Measurements from ENCODE around the gene NANOS2. TPM values are rescaled to one million over a fixed set of nuclear protein-coding genes. Genes with fewer than 3 reads are reported as not detected.
A peak's percentile ranks its signal among the peaks of the same experiment; 100 is the strongest.

Gene NANOS2
- polyA plus RNA-seq, 4 donors: not detected

DNA sequence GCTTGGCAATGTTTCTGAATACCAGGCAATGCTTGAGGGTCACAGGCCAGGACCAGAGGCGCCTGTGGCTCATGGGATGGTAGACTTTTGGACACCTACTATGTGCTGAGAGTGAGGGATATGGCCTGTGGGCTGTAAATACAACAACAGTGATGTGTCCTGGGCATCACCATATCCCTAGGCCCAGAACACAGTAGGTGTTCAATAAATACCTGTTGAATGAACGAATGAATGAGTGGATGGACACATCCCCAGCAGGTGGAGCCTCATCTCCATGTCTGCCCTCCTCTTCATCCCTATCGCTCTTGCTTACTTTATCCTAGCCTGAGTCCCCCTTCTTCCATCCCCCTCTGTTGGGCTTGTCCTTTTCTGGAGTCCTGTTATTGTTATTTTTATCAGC is 16.5 kb upstream of the NANOS2 start:
- DNase-seq (ENCODE audit: low read depth in 4 of 4, low spot score in 2 of 4): no peak

DNA sequence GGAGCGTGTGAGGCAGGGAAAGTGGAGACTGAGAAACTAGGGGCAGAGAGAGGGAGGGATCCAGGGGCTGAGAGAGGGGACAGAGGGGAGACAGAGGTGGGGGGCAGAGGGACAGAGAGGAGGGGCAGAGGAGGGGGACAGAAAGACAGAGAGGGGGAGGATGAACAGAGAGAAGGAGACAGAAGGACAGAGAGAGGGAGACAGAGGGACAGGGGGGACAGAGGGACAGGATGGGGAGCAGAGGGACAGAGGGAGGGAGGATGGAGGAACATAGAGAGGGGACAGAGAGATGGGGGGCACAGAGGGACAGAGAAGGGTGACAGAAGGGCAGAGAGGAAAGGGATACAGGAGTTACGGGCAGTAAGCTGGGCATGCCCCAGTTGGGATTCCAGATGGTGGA is 14.7 kb upstream of the NANOS2 start:
- DNase-seq (ENCODE audit: low read depth in 4 of 4, low spot score in 2 of 4): no peak

DNA sequence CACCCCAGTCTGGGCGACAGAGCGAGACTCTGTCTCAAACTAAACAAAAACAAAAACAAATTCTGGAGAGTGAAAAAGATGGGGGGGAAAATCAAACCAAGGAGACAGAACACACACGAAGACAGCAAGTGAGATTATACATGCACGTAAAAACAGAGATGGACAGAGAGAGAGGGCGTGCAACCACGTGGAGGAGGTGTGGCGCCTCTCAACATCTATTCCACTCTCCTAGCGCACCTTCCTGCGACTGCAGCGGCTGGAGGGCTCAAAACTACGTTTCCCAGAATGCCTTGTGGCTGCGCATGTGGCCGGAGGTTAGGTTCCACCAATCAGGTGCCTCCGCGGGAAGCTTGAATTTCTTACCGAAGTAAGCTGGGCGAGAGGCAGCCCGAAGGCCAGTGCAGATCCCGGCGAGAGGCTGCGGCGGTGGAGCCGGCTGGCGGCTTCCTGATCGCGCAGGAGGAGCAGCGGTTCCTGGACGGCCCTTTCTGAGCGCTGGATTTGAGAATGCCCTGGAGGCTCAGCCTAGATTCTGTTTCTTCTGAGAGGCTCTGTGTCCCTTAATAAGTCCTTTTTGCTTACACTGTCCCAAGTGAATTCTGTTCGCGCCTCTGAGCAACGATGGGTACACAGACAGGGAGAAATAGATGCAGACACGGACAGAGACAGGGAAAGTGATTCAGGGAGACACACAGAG is 13.1 kb upstream of the NANOS2 start:
- DNase-seq (ENCODE audit: low read depth in 4 of 4, low spot score in 2 of 4): peak; percentile 47 to 79 (median 66)

DNA sequence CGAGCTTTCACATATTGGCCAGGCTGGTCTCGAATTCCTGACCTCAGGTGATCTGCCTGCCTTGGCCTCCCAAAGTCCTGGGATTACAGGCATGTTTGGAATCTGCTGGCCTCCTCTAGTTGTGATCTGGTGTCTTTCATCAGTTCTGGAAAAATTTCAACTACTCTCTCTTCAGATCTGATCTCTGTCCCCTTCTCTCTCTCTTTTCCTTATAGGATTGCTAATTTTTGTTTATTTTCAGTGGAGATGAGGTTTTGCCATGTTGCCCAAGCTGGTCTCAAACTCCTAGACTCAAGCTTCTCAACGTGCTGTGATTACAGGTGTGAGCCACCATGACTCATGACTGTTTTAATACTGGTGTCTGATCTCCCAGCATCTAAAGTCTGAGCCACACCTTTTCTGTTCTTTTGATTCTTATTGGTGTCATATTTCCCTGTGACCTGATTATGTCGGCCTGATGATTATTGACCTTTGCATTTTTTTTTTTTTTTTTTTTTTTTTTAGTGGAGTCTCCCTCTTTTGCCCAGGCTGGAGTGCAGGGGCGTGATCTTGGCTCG is 10.4 kb upstream of the NANOS2 start:
- no peak for DNase-seq (ENCODE audit: low read depth in 4 of 4, low spot score in 2 of 4)

DNA sequence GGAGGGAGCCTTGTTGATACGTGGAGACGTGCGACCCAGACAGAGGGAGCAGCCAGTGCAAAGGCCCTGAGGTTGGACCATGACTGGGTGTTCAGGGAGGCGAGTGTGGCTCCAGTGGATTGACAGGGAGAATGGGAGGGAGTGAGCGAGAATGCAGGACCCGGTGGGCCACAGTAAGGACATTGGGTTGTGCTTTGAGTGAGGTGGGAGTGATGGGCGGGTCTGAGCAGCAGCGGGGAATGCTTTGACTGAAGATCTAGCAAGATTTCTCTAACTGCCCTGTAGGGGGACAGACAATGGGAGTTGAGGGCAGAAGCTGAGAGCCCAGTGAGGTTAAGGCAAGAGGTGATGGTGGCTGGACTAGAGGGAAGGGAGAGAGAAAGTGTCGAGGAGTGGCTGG is 7.7 kb upstream of the NANOS2 start:
- no peak for DNase-seq (ENCODE audit: low read depth in 4 of 4, low spot score in 2 of 4)

DNA sequence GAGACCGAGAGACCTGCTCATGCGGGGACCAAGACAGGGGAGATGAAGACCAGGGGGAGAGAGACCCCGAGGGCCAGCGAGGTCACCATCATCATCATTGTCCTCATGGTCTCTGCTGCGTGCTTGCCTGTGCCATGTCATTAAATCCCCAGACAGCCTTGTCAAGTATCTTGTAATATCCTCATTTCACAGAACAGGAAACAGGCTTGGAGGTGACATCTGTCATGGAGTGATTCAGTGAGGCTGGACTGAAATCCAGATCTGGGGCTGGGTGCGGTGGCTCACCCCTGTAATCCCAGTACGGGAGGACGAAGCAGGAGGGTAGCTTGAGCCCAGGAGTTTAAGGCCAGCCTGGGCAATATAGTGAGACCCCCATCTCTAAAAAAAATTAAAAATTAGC is 5.9 kb upstream of the NANOS2 start:
- no peak for DNase-seq (ENCODE audit: low read depth in 4 of 4, low spot score in 2 of 4)

DNA sequence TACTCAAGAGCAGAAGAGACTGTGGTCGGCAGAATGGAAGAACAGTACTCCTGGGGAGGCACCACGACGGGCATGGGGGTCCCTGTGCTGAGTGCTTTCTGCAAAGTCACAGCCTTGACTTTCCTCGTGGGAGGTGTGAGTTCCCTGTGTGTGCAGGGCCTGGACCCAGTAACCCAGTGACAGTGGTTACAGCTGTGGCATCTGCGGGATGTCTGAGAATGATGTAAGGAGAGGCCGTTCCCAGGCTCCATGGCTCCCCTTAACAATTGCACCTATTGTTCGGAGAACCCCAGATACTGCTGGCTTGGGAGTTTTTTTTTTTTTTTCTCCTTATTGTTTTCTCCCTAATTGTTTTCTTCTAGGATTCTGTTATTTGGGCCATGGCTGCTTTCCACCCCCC is 5.1 kb upstream of the NANOS2 start:
- no peak for DNase-seq (ENCODE audit: low read depth in 4 of 4, low spot score in 2 of 4)

DNA sequence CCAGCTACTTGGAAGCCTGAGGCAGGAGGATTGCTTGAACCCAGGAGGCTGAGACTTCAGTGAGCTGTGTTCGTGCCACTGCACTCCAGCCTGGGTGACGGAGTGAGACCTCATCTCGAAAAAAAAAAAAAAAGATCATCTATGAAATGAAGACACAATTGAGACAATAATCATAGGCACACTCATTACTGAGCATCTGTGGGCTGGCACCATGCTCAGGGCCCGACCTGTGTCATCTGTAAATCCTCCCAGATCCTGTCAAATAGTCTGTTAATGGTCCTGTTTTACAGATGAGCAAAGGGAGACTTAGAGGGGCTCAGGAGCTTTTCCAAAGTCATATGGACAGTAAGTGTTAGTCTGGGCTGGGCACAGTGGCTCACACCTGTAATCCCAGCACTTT is 4.1 kb upstream of the NANOS2 start:
- DNase-seq (ENCODE audit: low read depth in 4 of 4, low spot score in 2 of 4): no peak

DNA sequence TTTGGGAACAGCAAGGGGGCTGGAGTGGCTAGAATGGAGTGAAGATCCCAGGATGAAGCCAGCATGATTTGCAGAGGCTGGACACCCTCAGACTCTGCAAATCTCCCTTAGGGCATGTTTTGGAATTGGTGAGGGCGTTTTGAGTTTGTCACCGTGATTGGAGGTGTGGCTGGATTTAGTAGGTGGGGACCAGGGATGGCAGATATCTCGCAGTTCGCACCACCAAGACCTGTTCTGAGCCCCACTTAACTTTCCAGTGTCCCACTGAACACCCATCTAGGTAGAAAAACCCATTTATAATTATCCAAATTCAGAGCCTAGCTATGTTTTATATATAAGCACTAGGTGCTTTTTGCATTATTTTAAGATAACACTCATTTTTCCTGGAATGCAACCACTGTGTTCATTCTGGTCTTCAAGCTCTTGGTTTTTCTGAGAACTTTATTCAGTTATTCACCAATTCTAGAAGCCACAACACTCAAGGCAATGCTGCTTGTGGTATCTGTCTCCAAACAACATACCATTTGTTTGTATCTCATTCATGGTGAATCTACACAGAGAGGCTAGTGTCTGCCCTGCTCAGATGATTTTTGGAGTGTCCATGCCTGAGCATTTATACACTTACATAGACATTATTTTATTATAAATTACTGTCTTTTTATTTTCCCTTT is 3.0 kb upstream of the NANOS2 start:
- no peak for DNase-seq (ENCODE audit: low read depth in 4 of 4, low spot score in 2 of 4)

DNA sequence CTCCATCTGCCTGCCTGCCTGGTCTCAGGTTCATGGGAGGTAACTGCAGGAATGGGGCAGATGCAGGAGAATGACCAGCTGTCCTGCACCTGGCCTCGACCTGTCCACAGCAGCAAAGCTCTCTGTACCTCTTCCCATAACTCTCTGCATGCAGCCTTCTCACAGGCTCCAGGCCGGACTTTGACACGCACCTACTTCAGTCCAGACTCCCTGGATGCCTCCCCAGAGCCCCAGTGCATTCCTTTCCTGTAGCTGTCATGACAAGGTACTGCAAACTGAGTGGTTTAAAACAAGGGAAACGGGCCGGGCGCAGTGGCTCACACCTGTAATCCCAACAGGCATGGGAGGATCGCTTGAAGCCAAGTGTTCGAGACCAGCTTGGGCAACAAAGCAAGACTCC is 3.3 kb downstream of the NANOS2 start:
- DNase-seq (ENCODE audit: low read depth in 4 of 4, low spot score in 2 of 4): no peak

DNA sequence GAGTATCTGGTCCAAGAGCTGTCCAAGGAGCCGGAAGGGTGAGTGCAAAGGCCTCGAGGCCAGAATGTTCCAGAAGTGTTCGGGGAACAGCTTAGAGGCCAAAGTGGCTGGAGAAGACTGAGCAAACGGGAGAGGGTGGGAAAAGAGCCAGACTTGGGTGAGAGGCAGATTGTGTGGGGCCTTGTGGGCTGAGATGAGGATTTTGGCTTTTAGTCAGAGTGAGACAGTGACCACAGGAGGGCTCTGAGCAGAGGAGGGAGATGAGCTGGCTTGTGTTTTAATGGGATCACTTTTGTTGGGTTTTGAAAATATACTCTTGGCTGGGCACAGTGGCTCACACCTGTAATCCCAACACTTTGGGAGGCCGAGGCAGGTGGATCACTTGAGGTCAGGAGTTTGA is 5.6 kb downstream of the NANOS2 start:
- no peak for DNase-seq (ENCODE audit: low read depth in 4 of 4, low spot score in 2 of 4)

DNA sequence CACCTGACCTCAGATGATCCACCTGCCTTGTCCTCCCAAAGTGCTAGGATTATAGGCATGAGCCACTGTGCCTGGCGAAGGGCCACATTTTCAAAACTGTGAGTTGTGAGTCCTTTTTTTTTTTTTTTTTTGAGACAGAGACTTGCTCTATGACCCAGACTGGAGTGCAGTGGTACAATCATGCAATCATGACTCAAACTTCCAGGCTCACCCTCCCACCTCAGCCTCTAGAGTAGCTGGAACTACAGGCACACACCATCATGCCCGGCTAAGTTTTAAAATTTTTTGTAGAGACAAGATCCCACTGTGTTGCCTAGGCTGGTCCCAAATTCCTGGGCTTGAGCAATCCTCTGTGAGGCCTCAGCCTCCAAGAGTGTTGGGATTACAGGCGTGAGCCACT is 8.4 kb downstream of the NANOS2 start:
- no peak for DNase-seq (ENCODE audit: low read depth in 4 of 4, low spot score in 2 of 4)

DNA sequence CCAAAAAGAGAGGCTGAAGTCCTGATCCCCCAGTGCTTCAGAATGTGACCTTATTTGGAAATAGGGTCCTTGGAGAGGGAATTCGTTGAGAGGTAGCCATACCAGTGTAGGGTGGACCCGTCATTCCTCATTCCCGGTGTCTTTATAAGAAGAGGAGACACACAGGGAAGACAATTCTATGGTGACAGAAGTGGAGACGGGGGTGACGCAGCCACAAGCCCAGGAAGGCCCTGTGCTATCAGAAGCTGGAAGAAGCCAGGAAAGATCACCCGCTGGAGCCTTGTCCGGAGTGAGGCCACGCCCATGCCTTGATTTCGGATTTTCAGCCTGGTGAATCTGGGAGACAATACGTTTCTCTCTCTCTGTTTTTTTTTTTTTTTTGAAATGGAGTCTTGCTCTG is 9.6 kb downstream of the NANOS2 start:
- no peak for DNase-seq (ENCODE audit: low read depth in 4 of 4, low spot score in 2 of 4)

DNA sequence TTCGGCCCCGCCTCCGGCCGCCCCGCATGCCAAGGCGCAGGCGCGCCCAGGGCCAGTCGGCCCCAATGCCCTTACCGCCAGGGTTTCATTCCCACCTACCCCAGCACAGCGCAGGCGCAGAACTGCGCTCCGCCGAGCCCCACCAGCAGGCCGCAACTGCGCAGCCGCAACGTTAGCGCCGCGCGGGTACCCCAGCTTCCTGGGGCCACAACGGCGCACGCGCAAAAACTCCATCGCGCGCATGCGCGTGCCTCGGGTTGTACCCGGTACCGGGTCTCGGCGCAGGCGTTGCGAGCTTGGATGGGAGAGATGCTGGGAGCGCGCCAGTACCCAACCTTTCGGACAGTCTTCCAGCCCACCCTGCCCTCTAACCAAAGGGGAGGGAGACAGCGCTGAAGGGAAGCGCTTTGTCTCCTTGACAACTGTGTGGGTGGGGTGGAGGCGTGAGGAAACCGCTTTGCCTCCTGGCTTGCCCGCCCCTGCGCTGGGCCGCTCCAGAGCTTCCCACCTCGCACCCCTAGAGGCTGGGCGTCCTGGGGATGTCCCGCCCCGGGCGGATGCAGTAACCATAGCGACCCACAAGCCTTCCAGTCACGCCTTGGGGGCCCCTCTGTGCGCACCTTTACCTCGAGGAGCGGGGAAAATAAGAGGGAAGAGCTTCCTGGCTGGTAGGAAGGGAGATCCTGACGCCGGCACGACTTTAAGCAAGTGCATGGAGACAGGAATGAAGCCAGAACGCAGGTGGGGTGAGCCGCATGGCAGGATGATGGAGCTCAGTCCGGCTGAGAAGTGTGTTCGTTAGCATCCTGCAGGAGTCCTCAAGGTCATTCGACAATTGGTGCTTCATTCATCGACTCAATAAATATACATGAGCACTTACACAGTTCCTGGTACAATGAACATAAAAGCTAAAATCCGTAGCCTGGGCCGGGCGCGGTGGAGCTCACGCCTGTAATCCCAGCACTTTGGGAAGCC is 11.6 kb downstream of the NANOS2 start:
- DNase-seq (ENCODE audit: low read depth in 4 of 4, low spot score in 2 of 4): peak; percentile 93 to 99 (median 96)

DNA sequence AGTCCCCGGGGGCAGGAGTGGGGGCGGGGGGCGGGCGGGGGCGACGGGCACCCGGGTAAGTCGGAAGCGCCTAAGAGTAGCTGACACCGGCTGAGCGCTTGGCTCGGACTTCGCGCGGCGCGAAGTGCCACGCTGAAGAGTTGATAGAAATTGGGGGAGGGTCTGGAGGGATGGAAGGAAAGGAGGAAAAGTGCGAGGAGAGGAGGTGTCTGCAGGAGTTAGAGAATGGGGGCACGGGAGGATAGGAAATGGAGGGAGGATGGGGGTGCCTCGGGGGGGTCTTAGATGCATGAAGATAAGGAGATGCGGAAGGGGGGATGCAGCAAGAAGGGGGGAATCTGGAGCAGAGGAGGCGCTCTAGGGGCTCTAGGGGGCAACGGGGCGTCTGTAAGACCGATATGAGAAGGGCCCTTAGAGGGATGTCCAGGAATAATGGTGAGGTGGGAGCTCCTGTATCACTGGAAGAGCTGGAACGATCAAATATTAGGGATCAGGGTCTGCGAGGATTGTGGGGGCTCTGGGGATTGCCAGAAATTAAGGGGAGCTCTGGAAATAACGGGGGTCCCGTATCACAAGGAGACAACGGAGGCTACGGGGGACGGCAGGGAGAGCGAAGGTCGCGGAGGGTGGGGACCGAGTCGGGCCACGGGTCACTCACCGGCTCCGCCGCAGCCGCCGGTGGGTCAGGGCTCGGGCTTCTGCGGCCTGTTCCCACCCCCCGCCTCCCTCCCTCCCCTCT is 12.5 kb downstream of the NANOS2 start, which contains the start of gene MYPOP:
MYPOP (minus strand) TSS at position 702 of the 739 bp plus-strand sequence. CDS start 840 bp downstream, outside the sequence.
- no peak for DNase-seq (ENCODE audit: low read depth in 4 of 4, low spot score in 2 of 4)

DNA sequence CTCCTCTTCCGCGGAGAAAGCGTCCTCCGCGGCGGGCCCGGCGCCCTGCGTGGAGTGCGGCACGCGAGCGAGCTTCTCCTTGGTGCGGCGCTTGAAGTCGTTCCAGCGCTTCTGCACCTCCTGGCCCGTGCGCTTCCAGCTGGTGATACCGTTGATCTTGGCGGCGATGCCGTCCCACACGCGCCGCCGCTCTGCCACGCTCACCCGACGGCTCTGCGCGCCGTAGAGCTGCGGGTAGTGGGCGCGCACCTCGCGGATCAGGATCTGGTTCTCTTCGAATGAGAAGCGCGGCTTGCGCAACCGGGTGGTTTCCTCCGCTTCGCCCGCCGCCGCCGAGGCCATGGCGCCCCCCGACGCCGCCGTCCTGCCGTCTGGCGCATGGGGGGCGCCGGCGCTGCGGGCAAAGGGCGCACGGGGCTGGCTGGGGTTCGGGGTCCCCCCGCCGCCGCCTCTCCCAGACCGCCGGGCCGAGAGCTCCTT is 13.1 kb downstream of the NANOS2 start:
- DNase-seq (ENCODE audit: low read depth in 4 of 4, low spot score in 2 of 4): no peak

DNA sequence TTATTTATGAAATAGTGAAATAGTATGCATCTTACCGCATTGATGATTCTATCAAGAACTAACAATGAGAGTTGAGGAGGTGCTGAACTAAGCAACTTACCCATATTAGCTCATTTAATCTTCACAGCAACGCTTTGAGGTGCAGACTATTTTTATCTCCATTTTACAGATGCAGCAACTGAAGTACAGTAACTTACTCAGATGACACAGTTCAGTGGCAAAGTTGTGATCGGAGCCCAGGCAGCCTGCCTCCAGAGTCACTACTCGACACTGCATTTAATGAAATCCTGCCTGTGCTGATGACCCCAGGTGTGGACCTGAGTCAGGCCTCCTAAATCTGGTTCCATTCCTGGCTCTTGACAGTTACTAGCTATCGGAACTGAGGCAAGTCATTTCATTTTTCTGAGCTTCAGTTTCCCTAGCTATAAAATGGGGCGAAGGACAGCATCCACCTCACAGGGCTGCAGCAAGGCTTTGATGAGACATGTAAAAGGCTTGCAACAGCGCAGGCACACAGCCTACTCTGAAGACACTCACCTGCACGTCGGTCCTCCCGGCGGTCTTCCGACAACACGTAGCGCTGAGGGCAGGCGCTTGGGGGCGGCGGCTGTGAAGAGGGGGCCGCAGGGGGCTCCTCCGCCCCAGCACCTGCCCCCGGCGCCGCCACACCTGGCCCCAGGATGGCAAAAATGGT is 13.7 kb downstream of the NANOS2 start:
- no peak for DNase-seq (ENCODE audit: low read depth in 4 of 4, low spot score in 2 of 4)

DNA sequence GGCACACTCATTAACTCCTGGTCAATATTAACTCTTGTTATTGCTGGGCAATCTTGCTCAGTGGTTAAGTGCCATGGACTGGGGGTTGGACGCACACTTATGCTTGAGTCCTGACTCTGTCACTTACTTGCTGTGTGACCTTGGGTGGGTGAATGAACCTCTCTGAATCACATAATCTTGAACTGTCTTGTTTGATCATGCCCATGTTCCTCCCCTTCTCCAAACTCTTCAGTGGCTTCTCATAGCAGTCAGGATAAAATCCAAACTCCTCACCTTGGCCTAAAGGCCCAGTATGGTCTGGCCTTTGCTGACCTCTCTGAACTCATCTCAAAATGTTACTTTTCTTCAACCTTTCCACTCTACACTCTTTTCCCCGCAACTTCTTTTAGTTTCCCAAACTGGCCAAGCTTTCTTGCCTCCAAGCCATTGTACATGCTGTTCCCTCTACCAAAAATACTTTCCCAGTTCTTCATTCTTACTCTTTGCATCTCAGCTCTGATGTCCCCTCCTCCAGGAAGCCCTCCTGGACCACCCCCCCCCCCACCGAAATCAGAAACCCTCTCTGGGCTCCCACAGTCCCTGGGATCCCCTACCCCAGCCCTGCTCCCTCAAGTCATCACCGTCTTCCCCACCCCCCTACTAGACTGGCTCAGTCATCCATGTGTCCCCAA is 14.5 kb downstream of the NANOS2 start:
- no peak for DNase-seq (ENCODE audit: low read depth in 4 of 4, low spot score in 2 of 4)

DNA sequence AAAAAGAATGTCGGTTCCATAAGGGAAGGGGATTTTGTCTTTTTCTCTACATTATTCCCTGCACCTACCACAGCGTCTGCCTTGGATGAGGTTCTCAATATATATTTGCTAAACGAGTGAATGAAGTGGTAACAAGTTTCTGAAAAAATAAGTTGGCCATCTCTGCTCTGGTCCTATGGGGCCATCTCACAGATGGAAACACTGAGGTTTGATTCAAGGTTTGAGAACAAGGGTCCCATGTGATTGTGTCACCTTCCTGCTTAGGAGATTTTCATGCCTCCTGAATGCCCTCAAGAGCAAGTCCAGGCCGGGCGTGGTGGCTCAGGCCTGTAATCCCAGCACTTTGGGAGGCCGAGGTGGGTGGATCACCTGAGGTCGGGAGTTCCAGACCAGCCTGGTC is 15.3 kb downstream of the NANOS2 start:
- no peak for DNase-seq (ENCODE audit: low read depth in 4 of 4, low spot score in 2 of 4)
